ENCODE measurements around the gene PRXL2C. TPM values are rescaled to one million over a fixed set of nuclear protein-coding genes. Genes with fewer than 3 reads are reported as not detected.

PRXL2C gene
- total and polyA plus RNA-seq, 10 of the 15 experiments (the other 5 are each of a cell fraction or from before 2014, with no cell fraction given), result 4.0 to 16.0 (median 7.4) TPM

DNA sequence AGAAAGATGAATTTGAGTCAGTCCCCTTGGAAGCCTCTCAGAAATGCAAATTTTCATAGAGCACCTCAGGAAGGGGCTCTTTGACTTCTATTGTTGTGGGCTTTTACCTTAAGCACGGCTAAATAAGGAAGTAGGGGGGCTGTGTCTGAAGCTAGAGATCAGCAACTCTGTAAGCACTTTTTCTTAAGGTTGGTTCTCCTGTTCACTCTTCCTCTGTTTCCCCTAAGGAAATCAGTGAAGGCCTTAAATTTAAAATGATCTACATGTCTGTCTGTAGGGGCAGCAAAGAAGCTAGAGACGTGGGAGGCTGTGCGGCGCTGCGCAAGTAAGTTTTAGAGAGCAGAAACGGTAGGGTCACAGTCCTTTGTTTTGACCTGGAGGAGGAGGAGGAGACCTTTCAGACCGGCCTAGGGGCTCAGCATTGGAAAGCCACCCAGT, 34.3 kb downstream of the PRXL2C start:
- Histone ChIP-seq H3K79me2 (ENCODE audit: control insufficient read depth, insufficient read depth, low read length) (no peaks in the 10 kb centered on the region), H3K4me3 (no peak overlapping the region), H2AFZ (ENCODE audit: control insufficient read depth, low read depth, low read length) (no peak overlapping the region), H3K27ac (ENCODE audit: control insufficient read depth, insufficient read depth) (no peak overlapping the region), H3K9me3 (replicated peaks; ENCODE audit: control insufficient read depth, insufficient read depth, low read length) (no peaks in the 10 kb centered on the region; the same call in 2 of the 3 replicates), H3K27me3 (replicated peaks in 1 of 2; ENCODE audit: control insufficient read depth in 2 of 2, insufficient read depth in 2 of 2, low read length in 1 of 2) (peaks cover 0 to 17% of the 10 kb centered on the region in 2 experiments; a peak in 2 of 4 replicates), H3K4me1 (ENCODE audit: control insufficient read depth, insufficient read depth, low read length) (no peaks in the 10 kb centered on the region), H3K9ac (ENCODE audit: control insufficient read depth, insufficient read depth, low read length) (no peak overlapping the region), H3K4me2 (ENCODE audit: control insufficient read depth, insufficient read depth) (no peak overlapping the region), H4K20me1 (ENCODE audit: control insufficient read depth, insufficient read depth) (no peaks in the 10 kb centered on the region), H3K36me3 (ENCODE audit: control insufficient read depth in 2 of 2, insufficient read depth in 2 of 2, low read length in 1 of 2) (no peaks in the 10 kb centered on the region)
- intact Hi-C loops (cut with micrococcal nuclease; ENCODE audit: unreplicated experiment), result no loop called here
- in situ Hi-C loops (cut with MboI), result no loop called here
- ChIA-PET SMC1A (ENCODE audit: uncharacterized antibody, unreplicated experiment) (no interaction called here), POLR2A (no interaction called here), CTCF (no interaction called here), RAD21 (ENCODE audit: unreplicated experiment) (no interaction called here)
- no TSS peak for BruUV-seq (replicated peaks)
- 41% methylated on average over 7 of the region's 7 CpGs for WGBS (ENCODE audit: insufficient coverage, insufficient replicate concordance, low lambda C conversion rate, missing lambda C conversion rate)
- no peak for FAIRE-seq
- no peak for DNase-seq (ENCODE audit: low read depth, low spot score)
- no peak for ATAC-seq
- TF ChIP-seq TCF3 (IDR thresholded peaks at IDR 0.05; ENCODE audit: borderline replicate concordance, insufficient read depth, low read depth, low read length) (no peak), RBBP5 (conservative IDR thresholded peaks at IDR 0.05) (no peak), IKZF1 (conservative IDR thresholded peaks at IDR 0.05) (no peak), NR2C1 (IDR thresholded peaks at IDR 0.05) (no peak), PML (IDR thresholded peaks at IDR 0.05; ENCODE audit: low read length) (no peak), YBX1 (IDR thresholded peaks at IDR 0.05) (no peak), SMAD1 (IDR thresholded peaks at IDR 0.05; ENCODE audit: low read depth, partially characterized antibody) (no peak), WRNIP1 (IDR thresholded peaks at IDR 0.05; ENCODE audit: borderline replicate concordance, low read depth, low read length) (no peak), IRF4 (IDR thresholded peaks at IDR 0.05; ENCODE audit: low read depth, low read length) (no peak), RUNX3 (IDR thresholded peaks at IDR 0.05; ENCODE audit: low read length) (no peak), SP1 (IDR thresholded peaks at IDR 0.05; ENCODE audit: low read depth, low read length) (no peak), MTA2 (IDR thresholded peaks at IDR 0.05; ENCODE audit: low read depth) (no peak), ZNF207 (IDR thresholded peaks at IDR 0.05; ENCODE audit: borderline replicate concordance) (no peak)
- TF ChIP-seq, protein P1, sequence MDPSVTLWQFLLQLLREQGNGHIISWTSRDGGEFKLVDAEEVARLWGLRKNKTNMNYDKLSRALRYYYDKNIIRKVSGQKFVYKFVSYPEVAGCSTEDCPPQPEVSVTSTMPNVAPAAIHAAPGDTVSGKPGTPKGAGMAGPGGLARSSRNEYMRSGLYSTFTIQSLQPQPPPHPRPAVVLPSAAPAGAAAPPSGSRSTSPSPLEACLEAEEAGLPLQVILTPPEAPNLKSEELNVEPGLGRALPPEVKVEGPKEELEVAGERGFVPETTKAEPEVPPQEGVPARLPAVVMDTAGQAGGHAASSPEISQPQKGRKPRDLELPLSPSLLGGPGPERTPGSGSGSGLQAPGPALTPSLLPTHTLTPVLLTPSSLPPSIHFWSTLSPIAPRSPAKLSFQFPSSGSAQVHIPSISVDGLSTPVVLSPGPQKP (IDR thresholded peaks at IDR 0.05; ENCODE audit: low read depth, low read length), result no peak
- TF ChIP-seq, protein P2, sequence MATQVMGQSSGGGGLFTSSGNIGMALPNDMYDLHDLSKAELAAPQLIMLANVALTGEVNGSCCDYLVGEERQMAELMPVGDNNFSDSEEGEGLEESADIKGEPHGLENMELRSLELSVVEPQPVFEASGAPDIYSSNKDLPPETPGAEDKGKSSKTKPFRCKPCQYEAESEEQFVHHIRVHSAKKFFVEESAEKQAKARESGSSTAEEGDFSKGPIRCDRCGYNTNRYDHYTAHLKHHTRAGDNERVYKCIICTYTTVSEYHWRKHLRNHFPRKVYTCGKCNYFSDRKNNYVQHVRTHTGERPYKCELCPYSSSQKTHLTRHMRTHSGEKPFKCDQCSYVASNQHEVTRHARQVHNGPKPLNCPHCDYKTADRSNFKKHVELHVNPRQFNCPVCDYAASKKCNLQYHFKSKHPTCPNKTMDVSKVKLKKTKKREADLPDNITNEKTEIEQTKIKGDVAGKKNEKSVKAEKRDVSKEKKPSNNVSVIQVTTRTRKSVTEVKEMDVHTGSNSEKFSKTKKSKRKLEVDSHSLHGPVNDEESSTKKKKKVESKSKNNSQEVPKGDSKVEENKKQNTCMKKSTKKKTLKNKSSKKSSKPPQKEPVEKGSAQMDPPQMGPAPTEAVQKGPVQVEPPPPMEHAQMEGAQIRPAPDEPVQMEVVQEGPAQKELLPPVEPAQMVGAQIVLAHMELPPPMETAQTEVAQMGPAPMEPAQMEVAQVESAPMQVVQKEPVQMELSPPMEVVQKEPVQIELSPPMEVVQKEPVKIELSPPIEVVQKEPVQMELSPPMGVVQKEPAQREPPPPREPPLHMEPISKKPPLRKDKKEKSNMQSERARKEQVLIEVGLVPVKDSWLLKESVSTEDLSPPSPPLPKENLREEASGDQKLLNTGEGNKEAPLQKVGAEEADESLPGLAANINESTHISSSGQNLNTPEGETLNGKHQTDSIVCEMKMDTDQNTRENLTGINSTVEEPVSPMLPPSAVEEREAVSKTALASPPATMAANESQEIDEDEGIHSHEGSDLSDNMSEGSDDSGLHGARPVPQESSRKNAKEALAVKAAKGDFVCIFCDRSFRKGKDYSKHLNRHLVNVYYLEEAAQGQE (IDR thresholded peaks at IDR 0.05; ENCODE audit: low read depth, low read length), result no peak
- TF ChIP-seq, protein P3, sequence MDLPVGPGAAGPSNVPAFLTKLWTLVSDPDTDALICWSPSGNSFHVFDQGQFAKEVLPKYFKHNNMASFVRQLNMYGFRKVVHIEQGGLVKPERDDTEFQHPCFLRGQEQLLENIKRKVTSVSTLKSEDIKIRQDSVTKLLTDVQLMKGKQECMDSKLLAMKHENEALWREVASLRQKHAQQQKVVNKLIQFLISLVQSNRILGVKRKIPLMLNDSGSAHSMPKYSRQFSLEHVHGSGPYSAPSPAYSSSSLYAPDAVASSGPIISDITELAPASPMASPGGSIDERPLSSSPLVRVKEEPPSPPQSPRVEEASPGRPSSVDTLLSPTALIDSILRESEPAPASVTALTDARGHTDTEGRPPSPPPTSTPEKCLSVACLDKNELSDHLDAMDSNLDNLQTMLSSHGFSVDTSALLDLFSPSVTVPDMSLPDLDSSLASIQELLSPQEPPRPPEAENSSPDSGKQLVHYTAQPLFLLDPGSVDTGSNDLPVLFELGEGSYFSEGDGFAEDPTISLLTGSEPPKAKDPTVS (IDR thresholded peaks at IDR 0.05; ENCODE audit: low read depth, low read length), result no peak
- TF ChIP-seq, protein P4, sequence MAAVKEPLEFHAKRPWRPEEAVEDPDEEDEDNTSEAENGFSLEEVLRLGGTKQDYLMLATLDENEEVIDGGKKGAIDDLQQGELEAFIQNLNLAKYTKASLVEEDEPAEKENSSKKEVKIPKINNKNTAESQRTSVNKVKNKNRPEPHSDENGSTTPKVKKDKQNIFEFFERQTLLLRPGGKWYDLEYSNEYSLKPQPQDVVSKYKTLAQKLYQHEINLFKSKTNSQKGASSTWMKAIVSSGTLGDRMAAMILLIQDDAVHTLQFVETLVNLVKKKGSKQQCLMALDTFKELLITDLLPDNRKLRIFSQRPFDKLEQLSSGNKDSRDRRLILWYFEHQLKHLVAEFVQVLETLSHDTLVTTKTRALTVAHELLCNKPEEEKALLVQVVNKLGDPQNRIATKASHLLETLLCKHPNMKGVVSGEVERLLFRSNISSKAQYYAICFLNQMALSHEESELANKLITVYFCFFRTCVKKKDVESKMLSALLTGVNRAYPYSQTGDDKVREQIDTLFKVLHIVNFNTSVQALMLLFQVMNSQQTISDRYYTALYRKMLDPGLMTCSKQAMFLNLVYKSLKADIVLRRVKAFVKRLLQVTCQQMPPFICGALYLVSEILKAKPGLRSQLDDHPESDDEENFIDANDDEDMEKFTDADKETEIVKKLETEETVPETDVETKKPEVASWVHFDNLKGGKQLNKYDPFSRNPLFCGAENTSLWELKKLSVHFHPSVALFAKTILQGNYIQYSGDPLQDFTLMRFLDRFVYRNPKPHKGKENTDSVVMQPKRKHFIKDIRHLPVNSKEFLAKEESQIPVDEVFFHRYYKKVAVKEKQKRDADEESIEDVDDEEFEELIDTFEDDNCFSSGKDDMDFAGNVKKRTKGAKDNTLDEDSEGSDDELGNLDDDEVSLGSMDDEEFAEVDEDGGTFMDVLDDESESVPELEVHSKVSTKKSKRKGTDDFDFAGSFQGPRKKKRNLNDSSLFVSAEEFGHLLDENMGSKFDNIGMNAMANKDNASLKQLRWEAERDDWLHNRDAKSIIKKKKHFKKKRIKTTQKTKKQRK (IDR thresholded peaks at IDR 0.05; ENCODE audit: low read depth, low read length), result no peak
